ENCODE data around the gene GSG1L. TPM values are rescaled to one million over a fixed set of nuclear protein-coding genes. Genes with fewer than 3 reads are reported as not detected.

Gene GSG1L
- total RNA-seq, 2 experiments from 2014 or later, result not detected

GRCh38 chr16:27917949-27918348 is 145.6 kb downstream of the GSG1L start:
- Mint-ChIP-seq H3K4me3 (no peak overlapping the region), H3K9me3 (no peaks in the 10 kb centered on the region), H3K27me3 (peaks cover 40% of the 10 kb centered on the region), H3K36me3 (ENCODE audit: low read depth) (no peaks in the 10 kb centered on the region), H3K4me1 (ENCODE audit: low read depth) (no peaks in the 10 kb centered on the region), H3K27ac (no peak overlapping the region)
- TF ChIP-seq, protein P1, sequence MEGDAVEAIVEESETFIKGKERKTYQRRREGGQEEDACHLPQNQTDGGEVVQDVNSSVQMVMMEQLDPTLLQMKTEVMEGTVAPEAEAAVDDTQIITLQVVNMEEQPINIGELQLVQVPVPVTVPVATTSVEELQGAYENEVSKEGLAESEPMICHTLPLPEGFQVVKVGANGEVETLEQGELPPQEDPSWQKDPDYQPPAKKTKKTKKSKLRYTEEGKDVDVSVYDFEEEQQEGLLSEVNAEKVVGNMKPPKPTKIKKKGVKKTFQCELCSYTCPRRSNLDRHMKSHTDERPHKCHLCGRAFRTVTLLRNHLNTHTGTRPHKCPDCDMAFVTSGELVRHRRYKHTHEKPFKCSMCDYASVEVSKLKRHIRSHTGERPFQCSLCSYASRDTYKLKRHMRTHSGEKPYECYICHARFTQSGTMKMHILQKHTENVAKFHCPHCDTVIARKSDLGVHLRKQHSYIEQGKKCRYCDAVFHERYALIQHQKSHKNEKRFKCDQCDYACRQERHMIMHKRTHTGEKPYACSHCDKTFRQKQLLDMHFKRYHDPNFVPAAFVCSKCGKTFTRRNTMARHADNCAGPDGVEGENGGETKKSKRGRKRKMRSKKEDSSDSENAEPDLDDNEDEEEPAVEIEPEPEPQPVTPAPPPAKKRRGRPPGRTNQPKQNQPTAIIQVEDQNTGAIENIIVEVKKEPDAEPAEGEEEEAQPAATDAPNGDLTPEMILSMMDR (IDR thresholded peaks at IDR 0.05), result no peak
- ChIA-PET POLR2A (no interaction called here), CTCF (no interaction called here)
- DNase-seq (no peak), ATAC-seq (no peak)
- intact Hi-C loops (cut with micrococcal nuclease), result no loop called here

DNA sequence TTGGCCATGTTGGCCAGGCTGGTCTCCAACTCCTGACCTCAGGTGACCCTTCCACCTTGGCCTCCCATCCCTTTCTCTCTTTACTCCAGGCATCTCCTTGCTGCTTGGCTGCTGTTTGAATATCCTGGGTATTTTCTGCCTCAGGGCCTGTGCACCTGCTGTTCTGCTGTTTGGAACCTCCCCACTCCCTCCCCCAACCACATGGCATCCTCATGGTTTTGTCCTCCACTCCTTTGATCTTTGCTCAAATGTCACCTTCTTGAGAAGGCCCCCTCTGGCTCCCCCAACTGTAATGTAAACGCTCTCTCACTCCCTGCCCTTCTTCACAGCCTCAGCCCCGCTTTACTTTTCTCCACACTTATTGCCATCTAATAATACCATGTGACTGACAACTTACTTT is 152.0 kb downstream of the GSG1L start:
- ChIA-PET CTCF (interaction anchor here (1.2 kb wide), 1 partner anchor 32 kb away, joined by 3 read pairs; no protein-coding TSS in a partner anchor), POLR2A (no interaction called here)
- no peak overlapping the region for H3K4me3 Mint-ChIP-seq
- ATAC-seq (no peak), DNase-seq (no peak)
- H3K36me3 Mint-ChIP-seq (ENCODE audit: low read depth), result no peaks in the 10 kb centered on the region
- no peak overlapping the region for H3K27ac Mint-ChIP-seq
- H3K27me3 Mint-ChIP-seq, result peaks cover 17% of the 10 kb centered on the region
- intact Hi-C loops (cut with micrococcal nuclease), result no loop called here
- H3K4me1 Mint-ChIP-seq (ENCODE audit: low read depth), result no peaks in the 10 kb centered on the region
- TF ChIP-seq, protein P1 (IDR thresholded peaks at IDR 0.05), result no peak
- no peaks in the 10 kb centered on the region for H3K9me3 Mint-ChIP-seq

GRCh38 chr16:27907457-27907972 is 156.0 kb downstream of the GSG1L start:
- ChIA-PET CTCF (no interaction called here), POLR2A (no interaction called here)
- H3K36me3 Mint-ChIP-seq (ENCODE audit: low read depth), result no peaks in the 10 kb centered on the region
- H3K9me3 Mint-ChIP-seq, result no peaks in the 10 kb centered on the region
- ATAC-seq (no peak), DNase-seq (no peak)
- H3K4me1 Mint-ChIP-seq (ENCODE audit: low read depth), result no peaks in the 10 kb centered on the region
- peaks cover 15% of the 10 kb centered on the region for H3K27me3 Mint-ChIP-seq
- H3K27ac Mint-ChIP-seq, result no peak overlapping the region
- TF ChIP-seq, protein P1 (IDR thresholded peaks at IDR 0.05), result no peak
- H3K4me3 Mint-ChIP-seq, result no peak overlapping the region
- intact Hi-C loops (cut with micrococcal nuclease), result no loop called here

GRCh38 chr16:27906883-27907282 is 156.6 kb downstream of the GSG1L start:
- Mint-ChIP-seq H3K4me3 (no peak overlapping the region), H3K4me1 (ENCODE audit: low read depth) (no peaks in the 10 kb centered on the region), H3K27ac (no peak overlapping the region), H3K9me3 (no peaks in the 10 kb centered on the region), H3K36me3 (ENCODE audit: low read depth) (no peaks in the 10 kb centered on the region), H3K27me3 (peaks cover 11% of the 10 kb centered on the region)
- intact Hi-C loops (cut with micrococcal nuclease), result no loop called here
- DNase-seq, result no peak
- no peak for ATAC-seq
- TF ChIP-seq, protein P1 (IDR thresholded peaks at IDR 0.05), result no peak
- CTCF ChIA-PET, result no interaction called here
- POLR2A ChIA-PET, result no interaction called here

- TF ChIP-seq, protein P1 (IDR thresholded peaks at IDR 0.05), result no peak
- DNase-seq (no peak), ATAC-seq (no peak)
- no peak overlapping the region for H3K4me3 Mint-ChIP-seq
- peaks cover 4% of the 10 kb centered on the region for H3K27me3 Mint-ChIP-seq
- POLR2A ChIA-PET, result no interaction called here
- CTCF ChIA-PET, result no interaction called here
- no peaks in the 10 kb centered on the region for H3K4me1 Mint-ChIP-seq (ENCODE audit: low read depth)
- no peaks in the 10 kb centered on the region for H3K9me3 Mint-ChIP-seq
- H3K36me3 Mint-ChIP-seq (ENCODE audit: low read depth), result no peaks in the 10 kb centered on the region
- H3K27ac Mint-ChIP-seq, result no peak overlapping the region
- intact Hi-C loops (cut with micrococcal nuclease), result no loop called here
Observed at GRCh38 chr16:27903046-27903655, 160.4 kb downstream of the GSG1L start.

Data from activated CD8-positive, alpha-beta T cell treated with anti-CD3 and anti-CD28 coated beads for 36 hours (primary cell).